ENCODE data around the gene CEP170B. TPM values are rescaled to one million over a fixed set of nuclear protein-coding genes. Genes with fewer than 3 reads are reported as not detected.

Gene CEP170B
- total and polyA plus RNA-seq, 9 of the 15 experiments (the other 6 are each of a cell fraction or from before 2014, with no cell fraction given), result 0.01 to 10.2 (median 2.2) TPM

DNA sequence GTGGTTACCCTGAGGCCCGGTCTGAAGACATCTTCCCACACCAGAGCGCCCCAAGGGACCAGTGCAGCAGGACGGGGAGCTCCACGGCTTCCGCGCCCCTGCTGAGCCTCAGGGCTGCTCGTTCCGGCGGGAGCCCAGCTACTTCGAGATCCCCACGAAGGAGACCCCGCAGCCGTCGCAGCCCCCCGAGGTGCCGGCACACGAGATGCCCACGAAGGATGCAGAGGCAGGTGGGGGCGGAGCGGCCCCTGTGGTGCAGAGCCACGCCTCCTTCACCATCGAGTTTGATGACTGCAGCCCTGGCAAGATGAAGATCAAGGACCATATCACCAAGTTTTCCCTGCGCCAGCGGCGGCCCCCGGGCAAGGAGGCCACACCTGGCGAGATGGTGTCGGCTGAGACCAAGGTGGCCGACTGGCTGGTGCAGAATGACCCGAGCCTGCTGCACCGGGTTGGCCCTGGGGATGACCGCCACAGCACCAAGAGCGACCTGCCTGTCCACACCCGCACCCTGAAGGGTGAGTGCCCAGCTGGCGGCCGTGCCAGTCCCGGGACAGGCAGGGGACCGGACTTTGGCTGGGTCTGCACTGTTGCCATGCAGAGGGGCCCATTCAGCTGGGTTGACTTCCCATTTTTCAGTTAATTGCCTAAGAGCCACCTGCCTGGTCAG lies 18.1 kb downstream of the CEP170B start:
- 86% methylated on average over 21 of the region's 38 CpGs for WGBS (ENCODE audit: insufficient coverage, low coverage, missing lambda C conversion rate)
- intact Hi-C loops (cut with micrococcal nuclease), result no loop called here
- Histone ChIP-seq H3K4me3 (no peak overlapping the region), H3K27me3 (ENCODE audit: control insufficient read depth in 2 of 2, insufficient read depth in 2 of 2, low read length in 2 of 2) (no peaks in the 10 kb centered on the region), H3K27ac (ENCODE audit: extremely low read depth, low read depth, low read length) (no peak overlapping the region), H2AFZ (ENCODE audit: low read depth, low read length) (no peak overlapping the region), H4K20me1 (replicated peaks; ENCODE audit: control insufficient read depth, insufficient read depth, low read length) (no peaks in the 10 kb centered on the region), H3K36me3 (ENCODE audit: control insufficient read depth, insufficient read depth, low read length) (peaks cover 5% of the 10 kb centered on the region; the same call in 2 of the 3 replicates), H3K79me2 (ENCODE audit: control insufficient read depth, insufficient read depth, low read length) (no peaks in the 10 kb centered on the region), H3K4me1 (replicated peaks in 1 of 2; ENCODE audit: control insufficient read depth in 2 of 2, insufficient read depth in 2 of 2, low read length in 2 of 2) (peaks cover 0 to 39% of the 10 kb centered on the region in 2 experiments; a peak in 2 of 5 replicates), H3K9ac (ENCODE audit: insufficient read depth in 1 of 2, low read depth in 2 of 2, low read length in 2 of 2) (no peak overlapping the region), H3K4me2 (ENCODE audit: insufficient read depth, low read length) (no peak overlapping the region), H3K9me3 (replicated peaks; ENCODE audit: control insufficient read depth, insufficient read depth, low read depth, low read length) (no peaks in the 10 kb centered on the region), H3K9me1 (ENCODE audit: control insufficient read depth, insufficient read depth, low read length) (no peaks in the 10 kb centered on the region)
- CTCF ChIA-PET (ENCODE audit: low intra/inter-chr PET ratio), result no interaction called here
- no TSS peak for BruUV-seq (replicated peaks)
- in situ Hi-C loops (cut with MboI), result no loop called here
- ATAC-seq (no peak), FAIRE-seq (no peak), DNase-seq (ENCODE audit: extremely low read depth in 1 of 4, low spot score in 3 of 4) (no peak)
- TF ChIP-seq ARID4B (CRISPR knock-in tag; IDR thresholded peaks at IDR 0.05) (no peak), ZNF280A (IDR thresholded peaks at IDR 0.05; ENCODE audit: low read depth, partially characterized antibody) (no peak), PREB (CRISPR knock-in tag; IDR thresholded peaks at IDR 0.05) (no peak), HDAC6 (IDR thresholded peaks at IDR 0.05; ENCODE audit: low read depth, low read length) (no peak), JUN (IDR thresholded peaks at IDR 0.05; ENCODE audit: borderline replicate concordance, low read depth, low read length) (no peak), JUN (CRISPR knock-in tag; IDR thresholded peaks at IDR 0.05; ENCODE audit: borderline replicate concordance) (no peak), ZNF766 (CRISPR knock-in tag; conservative IDR thresholded peaks at IDR 0.05) (no peak), GATAD2A (IDR thresholded peaks at IDR 0.05) (no peak), USF1 (CRISPR knock-in tag; IDR thresholded peaks at IDR 0.05) (no peak), SRF (CRISPR knock-in tag; IDR thresholded peaks at IDR 0.05) (no peak)
- POLR2A ChIA-PET, result no interaction called here

All from K562 (cell line).